Smooth muscle cell (in vitro differentiated cells): ENCODE results near the gene PTK7. TPM values are rescaled to one million over a fixed set of nuclear protein-coding genes. Genes with fewer than 3 reads are reported as not detected.

Experiments used
- DNase-seq: peaks from one replicate; lab custom pipeline; 2025; ENCODE audit not compliant: unreplicated experiment; lab: John Stamatoyannopoulos, UW
- H2AFZ ChIP-seq: fragments of 200-600 bp; sonication (generic); 2 replicates; pipeline ENCODE4 v1.6.0; 2016; ENCODE audit warnings: antibody characterized with exemption, low read depth, mild to moderate bottlenecking
- H3F3A ChIP-seq: fragments of 200-600 bp; sonication (generic); 2 replicates; pipeline ENCODE4 v1.6.0; 2017; ENCODE audit warnings: antibody characterized with exemption, low read depth
- H3K27ac ChIP-seq: fragments of 200-600 bp; sonication (generic); 2 replicates; pipeline ENCODE4 v1.5.1; 2016; ENCODE audit warnings: low read depth, mild to moderate bottlenecking
- H3K27me3 ChIP-seq: fragments of 200-600 bp; sonication (generic); 2 replicates; pipeline ENCODE4 v1.6.1; 2016; ENCODE audit warnings: low read depth, mild to moderate bottlenecking
- H3K36me3 ChIP-seq: fragments of 200-600 bp; sonication (generic); 2 replicates; pipeline ENCODE4 v1.5.1; 2016; ENCODE audit warnings: low read depth
- H3K4me1 ChIP-seq: fragments of 200-600 bp; sonication (generic); 2 replicates; pipeline ENCODE4 v1.5.1; 2016; ENCODE audit warnings: low read depth
- H3K4me2 ChIP-seq: fragments of 200-600 bp; sonication (generic); 2 replicates; pipeline ENCODE4 v1.6.0; 2016; ENCODE audit warnings: mild to moderate bottlenecking
- H3K4me3 ChIP-seq: fragments of 200-600 bp; sonication (generic); 2 replicates; pipeline ENCODE4 v1.5.1; 2016; ENCODE audit warnings: mild to moderate bottlenecking
- H3K79me2 ChIP-seq: fragments of 200-600 bp; sonication (generic); 2 replicates; pipeline ENCODE4 v1.6.0; 2016; ENCODE audit warnings: low read depth, mild to moderate bottlenecking
- H3K9ac ChIP-seq: fragments of 200-600 bp; sonication (generic); 2 replicates; pipeline ENCODE4 v1.6.0; 2016; ENCODE audit warnings: low read depth
- H3K9me3 ChIP-seq: fragments of 200-600 bp; sonication (generic); replicated peaks from 2 replicates; pipeline ENCODE4 v1.5.1; 2016; ENCODE audit warnings: low read depth
- H4K20me1 ChIP-seq: fragments of 200-600 bp; sonication (generic); 2 replicates; pipeline ENCODE4 v1.6.0; 2016; ENCODE audit warnings: low read depth
- CTCF ChIP-seq: fragments of 200-600 bp; sonication (generic); IDR thresholded peaks from 2 replicates; pipeline ENCODE4 v1.5.1; 2017; ENCODE audit warnings: borderline replicate concordance, mild to moderate bottlenecking, antibody characterized with exemption; ENCODE audit not compliant: insufficient read depth, poor library complexity, severe bottlenecking
- WGBS: methylation state at CpG from one replicate; pipeline ENCODE4 v1.1.7; 2016; ENCODE audit warnings: low lambda C conversion rate; 5-methylcytosine and 5-hydroxymethylcytosine counted together
- polyA plus RNA-seq: library from polyadenylated mRNA; unstranded; fragments of >200 nt; fragmentation: Nextera tagmentation; extraction: Ambion mirVana; gene quantifications from 2 replicates; pipeline ENCODE4 v1.2.1, GENCODE V29; 2016
- total RNA-seq: library from RNA; depleted of rRNA; stranded (reverse); fragments of >200 nt; gene quantifications from 2 replicates; pipeline ENCODE4 v1.2.3, GENCODE V29; 2014

Gene PTK7
- total and polyA plus RNA-seq, 2 experiments from 2014 or later = 376 to 598 TPM

DNA sequence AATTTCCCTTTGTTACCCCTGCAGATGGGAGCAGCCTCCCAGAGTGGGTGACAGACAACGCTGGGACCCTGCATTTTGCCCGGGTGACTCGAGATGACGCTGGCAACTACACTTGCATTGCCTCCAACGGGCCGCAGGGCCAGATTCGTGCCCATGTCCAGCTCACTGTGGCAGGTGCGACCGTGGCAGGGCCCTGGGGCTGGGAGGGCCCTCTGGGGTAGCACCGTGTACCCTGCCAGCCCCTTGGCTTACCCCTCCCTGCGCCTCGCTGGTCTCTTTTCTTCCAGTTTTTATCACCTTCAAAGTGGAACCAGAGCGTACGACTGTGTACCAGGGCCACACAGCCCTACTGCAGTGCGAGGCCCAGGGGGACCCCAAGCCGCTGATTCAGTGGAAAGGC is 65.5 kb downstream of the PTK7 start:
- Histone ChIP-seq H3K27ac (peak overlapping the region; percentile 45), H3K9me3 (no peaks in the 10 kb centered on the region), H3K79me2 (peaks cover 54% of the 10 kb centered on the region), H3K4me1 (no peaks in the 10 kb centered on the region), H3F3A (peaks cover 39% of the 10 kb centered on the region), H3K36me3 (no peaks in the 10 kb centered on the region), H4K20me1 (no peaks in the 10 kb centered on the region), H3K4me3 (no peak overlapping the region), H3K4me2 (no peak overlapping the region), H2AFZ (no peak overlapping the region), H3K27me3 (no peaks in the 10 kb centered on the region), H3K9ac (no peak overlapping the region)
- TF ChIP-seq CTCF = no peak
- no peak for DNase-seq
- 91% methylated on average over 16 of the region's 16 CpGs for WGBS

DNA sequence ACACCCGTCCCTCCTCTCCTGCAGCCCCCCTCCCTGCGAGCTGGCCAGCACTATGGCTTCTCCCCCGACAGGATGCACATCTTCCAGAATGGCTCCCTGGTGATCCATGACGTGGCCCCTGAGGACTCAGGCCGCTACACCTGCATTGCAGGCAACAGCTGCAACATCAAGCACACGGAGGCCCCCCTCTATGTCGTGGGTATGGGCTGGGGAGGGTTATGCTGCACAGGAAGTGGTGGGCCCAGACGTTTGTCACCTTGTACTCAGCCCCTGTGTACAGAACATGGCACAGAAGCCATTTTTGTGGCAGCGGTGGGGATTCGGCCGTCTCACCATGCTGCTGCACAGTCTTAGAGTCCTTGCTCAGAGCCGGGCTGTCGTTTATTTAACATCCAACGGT is 66.0 kb downstream of the PTK7 start:
- 86% methylated on average over 14 of the region's 14 CpGs for WGBS
- Histone ChIP-seq H3K27me3 (no peaks in the 10 kb centered on the region), H3K9me3 (no peaks in the 10 kb centered on the region), H3K27ac (peak overlapping the region; percentile 21), H4K20me1 (no peaks in the 10 kb centered on the region), H3K4me3 (no peak overlapping the region), H3K4me1 (no peaks in the 10 kb centered on the region), H3K4me2 (no peak overlapping the region), H3K9ac (no peak overlapping the region), H2AFZ (no peak overlapping the region), H3F3A (peaks cover 42% of the 10 kb centered on the region), H3K79me2 (peaks cover 50% of the 10 kb centered on the region), H3K36me3 (no peaks in the 10 kb centered on the region)
- no peak for DNase-seq
- no peak for TF ChIP-seq CTCF

- Histone ChIP-seq H4K20me1 (no peaks in the 10 kb centered on the region), H3K4me3 (no peak overlapping the region), H3K9ac (no peak overlapping the region), H3K4me2 (peak overlapping the region; percentile 30), H3K9me3 (no peaks in the 10 kb centered on the region), H3K79me2 (peaks cover 37% of the 10 kb centered on the region), H2AFZ (no peak overlapping the region), H3K27me3 (no peaks in the 10 kb centered on the region), H3F3A (peaks cover 56% of the 10 kb centered on the region), H3K36me3 (no peaks in the 10 kb centered on the region), H3K4me1 (no peaks in the 10 kb centered on the region), H3K27ac (peak overlapping the region; percentile 60)
- peak; percentile 73 for DNase-seq
- WGBS = 8% methylated on average over 24 of the region's 25 CpGs
- TF ChIP-seq CTCF = peak; percentile 96
Observed at GRCh38 chr6:43143235-43144128, 67.4 kb downstream of the PTK7 start.

GRCh38 chr6:43144879-43145278 is 68.8 kb downstream of the PTK7 start:
- H3K4me3 ChIP-seq = no peak overlapping the region
- H3K27me3 ChIP-seq = no peaks in the 10 kb centered on the region
- no peak overlapping the region for H3K9ac ChIP-seq
- no peaks in the 10 kb centered on the region for H3K4me1 ChIP-seq
- no peaks in the 10 kb centered on the region for H3K9me3 ChIP-seq
- 72% methylated on average over 6 of the region's 6 CpGs for WGBS
- H3K36me3 ChIP-seq = no peaks in the 10 kb centered on the region
- H2AFZ ChIP-seq = no peak overlapping the region
- peak overlapping the region; percentile 60 for H3K27ac ChIP-seq
- no peak for TF ChIP-seq CTCF
- H3K4me2 ChIP-seq = no peak overlapping the region
- peaks cover 6% of the 10 kb centered on the region for H4K20me1 ChIP-seq
- H3F3A ChIP-seq = peaks cover 57% of the 10 kb centered on the region
- peaks cover 25% of the 10 kb centered on the region for H3K79me2 ChIP-seq
- no peak for DNase-seq
